HFFc6 (cell line): Measurements from ENCODE around the gene LATS1. TPM values are rescaled to one million over a fixed set of nuclear protein-coding genes. Genes with fewer than 3 reads are reported as not detected.
"Not testable (repeated sequence)": the region's sequence is repeated elsewhere in the genome, so short reads cannot be mapped to it uniquely, and the experiment has no call there.

Experiments used
- DNase-seq: peaks from one replicate; pipeline ENCODE4 v3.0.0-alpha.2; 2018
- H3K27ac Mint-ChIP-seq: 2 replicates; pipeline ENCODE4 v1.8.0; 2020; ENCODE audit warnings: mild to moderate bottlenecking, mixed read lengths
- H3K27me3 Mint-ChIP-seq: 2 replicates; pipeline ENCODE4 v1.8.0; 2021; ENCODE audit warnings: mild to moderate bottlenecking, moderate library complexity, mixed read lengths; ENCODE audit not compliant: insufficient read depth
- H3K36me3 Mint-ChIP-seq: 2 replicates; pipeline ENCODE4 v1.8.0; 2021; ENCODE audit warnings: low read depth, mixed read lengths
- H3K4me1 Mint-ChIP-seq: 2 replicates; pipeline ENCODE4 v1.8.0; 2020; ENCODE audit warnings: low read depth, mixed read lengths
- H3K4me3 Mint-ChIP-seq: 2 replicates; pipeline ENCODE4 v1.8.0; 2020; ENCODE audit warnings: mild to moderate bottlenecking, moderate library complexity, mixed read lengths
- H3K9me3 Mint-ChIP-seq: 2 replicates; pipeline ENCODE4 v1.8.0; 2020; ENCODE audit warnings: mild to moderate bottlenecking, mixed read lengths
- CTCF ChIP-seq: fragments of 200-600 bp; sonication (generic); IDR thresholded peaks from 2 replicates; pipeline ENCODE4 v1.5.0; 2021; ENCODE audit warnings: antibody characterized with exemption, mild to moderate bottlenecking
- total RNA-seq, 6 experiments: library from RNA; stranded (reverse); fragmentation: NEBNext Ultra II Directional; extraction: Animal tissue kit (Norgen Biotek cat#: 25700); gene quantifications; 2 replicates in 1 of 6; 3 replicates in 5 of 6; pipeline ENCODE4 v1.2.3, GENCODE V29; 2021

The LATS1 gene
- total RNA-seq, 6 experiments from 2014 or later, result 17.8 to 22.2 (median 20.1) TPM

- H3K36me3 Mint-ChIP-seq, result peaks cover 10% of the 10 kb centered on the region; the same call in 1 of the 2 replicates
- no peaks in the 10 kb centered on the region; the same call in 1 of the 2 replicates for H3K27me3 Mint-ChIP-seq
- no peak for DNase-seq
- H3K4me3 Mint-ChIP-seq, result no peak overlapping the region
- H3K27ac Mint-ChIP-seq, result no peak overlapping the region
- no peaks in the 10 kb centered on the region for H3K9me3 Mint-ChIP-seq
- TF ChIP-seq CTCF, result no peak
- peaks cover 12% of the 10 kb centered on the region for H3K4me1 Mint-ChIP-seq
These were observed 23.0 kb downstream of the LATS1 start for GRCh38 chr6:149694921-149695320.

- TF ChIP-seq CTCF, result no peak
- Mint-ChIP-seq H3K9me3 (no peaks in the 10 kb centered on the region), H3K27me3 (peaks cover 1% of the 10 kb centered on the region; the same call in 1 of the 2 replicates), H3K27ac (no peak overlapping the region), H3K4me3 (no peak overlapping the region), H3K4me1 (no peaks in the 10 kb centered on the region), H3K36me3 (peaks cover 10% of the 10 kb centered on the region; the same call in 1 of the 2 replicates)
- DNase-seq, result no peak
These were observed 26.7 kb downstream of the LATS1 start for GRCh38 chr6:149691201-149691600.

- peaks cover 1% of the 10 kb centered on the region; the same call in 1 of the 2 replicates for H3K27me3 Mint-ChIP-seq
- no peaks in the 10 kb centered on the region for H3K9me3 Mint-ChIP-seq
- DNase-seq, result no peak
- peaks cover 16% of the 10 kb centered on the region for H3K36me3 Mint-ChIP-seq
- H3K27ac Mint-ChIP-seq, result no peak overlapping the region
- no peak overlapping the region for H3K4me3 Mint-ChIP-seq
- no peak for TF ChIP-seq CTCF
- H3K4me1 Mint-ChIP-seq, result 0 out of 2 replicates have a peak, but pooled peaks cover 1% of the 10 kb centered on the region
These were observed 31.7 kb downstream of the LATS1 start for GRCh38 chr6:149686230-149686629.

GRCh38 chr6:149683256-149683859, 34.5 kb downstream of the LATS1 start:
- Mint-ChIP-seq H3K4me1 (0 out of 2 replicates have a peak, but pooled peaks cover 6% of the 10 kb centered on the region), H3K27ac (no peak overlapping the region), H3K4me3 (no peak overlapping the region), H3K27me3 (peaks cover 1% of the 10 kb centered on the region; the same call in 1 of the 2 replicates), H3K36me3 (peaks cover 20% of the 10 kb centered on the region), H3K9me3 (no peaks in the 10 kb centered on the region)
- no peak for DNase-seq
- TF ChIP-seq CTCF, result no peak

- not testable (repeated sequence) for H3K9me3 Mint-ChIP-seq, H3K27me3 Mint-ChIP-seq, H3K4me3 Mint-ChIP-seq, DNase-seq, H3K27ac Mint-ChIP-seq
- Mint-ChIP-seq H3K36me3 (peaks cover 30% of the 10 kb centered on the region), H3K4me1 (peaks cover 13% of the 10 kb centered on the region)
These were observed 36.1 kb downstream of the LATS1 start for GRCh38 chr6:149681845-149682244.

- Mint-ChIP-seq H3K27me3 (peaks cover 3% of the 10 kb centered on the region; the same call in 1 of the 2 replicates), H3K9me3 (no peaks in the 10 kb centered on the region), H3K4me3 (no peak overlapping the region), H3K4me1 (peaks cover 14% of the 10 kb centered on the region), H3K36me3 (peaks cover 33% of the 10 kb centered on the region), H3K27ac (no peak overlapping the region)
- TF ChIP-seq CTCF, result no peak
- no peak for DNase-seq
These were observed 36.7 kb downstream of the LATS1 start for GRCh38 chr6:149681209-149681608.
